ENCODE results near the gene GRIP2.

GRCh38 chr3:14519406-14519805 lies 20.7 kb downstream of the GRIP2 start:
- TF ChIP-seq CTCF (IDR thresholded peaks at IDR 0.05 in 8 of 11, conservative IDR thresholded peaks at IDR 0.05 in 3 of 11) = no peak
- no peak for TF ChIP-seq POLR2AphosphoS5 (IDR thresholded peaks at IDR 0.05)

Data from spleen (tissue), 7 donors.